Esophagus (tissue), 2 donors: ENCODE results near the gene DDAH1. TPM values are rescaled to one million over a fixed set of nuclear protein-coding genes. Genes with fewer than 3 reads are reported as not detected.

Source experiments
- H3K27ac ChIP-seq, 2 donors: one replicate each; pipeline ENCODE4 v1.5.1; 2013; ENCODE audit warnings: low read depth in 2 of 2, mild to moderate bottlenecking in 2 of 2, inconsistent platforms in 1 of 2, low read length in 1 of 2, moderate library complexity in 1 of 2
- H3K27me3 ChIP-seq, 2 donors: one replicate each; pipeline ENCODE4 v1.6.1; 2013; ENCODE audit warnings: low read length in 2 of 2, control low read depth in 1 of 2, mild to moderate bottlenecking in 1 of 2; ENCODE audit not compliant: insufficient read depth in 2 of 2, control insufficient read depth in 1 of 2
- H3K36me3 ChIP-seq, 2 donors: one replicate each; pipeline ENCODE4 v1.6.1; 2013; ENCODE audit warnings: low read length in 1 of 2; ENCODE audit not compliant: control insufficient read depth in 2 of 2, insufficient read depth in 2 of 2
- H3K4me1 ChIP-seq, 2 donors: one replicate each; pipeline ENCODE4 v1.6.1; 2013; ENCODE audit warnings: low read length in 1 of 2; ENCODE audit not compliant: control insufficient read depth in 2 of 2, insufficient read depth in 2 of 2
- H3K4me3 ChIP-seq, 2 donors: one replicate each; pipeline ENCODE4 v1.5.1; 2013; ENCODE audit warnings: low read length in 2 of 2, mild to moderate bottlenecking in 2 of 2, low read depth in 1 of 2, moderate library complexity in 1 of 2
- H3K9me3 ChIP-seq, 2 donors: one replicate each; pipeline ENCODE4 v1.6.1; 2013; ENCODE audit warnings: mild to moderate bottlenecking in 2 of 2, low read depth in 1 of 2, low read length in 1 of 2, moderate library complexity in 1 of 2; ENCODE audit not compliant: control insufficient read depth in 2 of 2, insufficient read depth in 1 of 2
- WGBS, 2 donors: extraction: QIAGEN DNeasy Blood & Tissue Kit; methylation state at CpG; one replicate each; pipeline ENCODE4 v1.1.7; 2013; 5-methylcytosine and 5-hydroxymethylcytosine counted together
- polyA plus RNA-seq, 2 donors: library from polyadenylated mRNA; stranded (reverse); fragments of 200-250 nt; gene quantifications; one replicate each; pipeline ENCODE4 v1.2.3, GENCODE V29; 2013
- donor health status: healthy with polysubstance abuse.
- donor health status: Bipolar disorder and iron deficiency.

The DDAH1 gene
- polyA plus RNA-seq, 2 donors: 5.9 to 6.9 TPM

- Histone ChIP-seq H3K27ac (no peak overlapping the region), H3K36me3 (peaks cover 7 to 10% of the 10 kb centered on the region in 2 donors), H3K9me3 (no peaks in the 10 kb centered on the region)
Observed at GRCh38 chr1:85268801-85269585, 196.0 kb downstream of the DDAH1 start.

More at GRCh38 chr1:85268801-85269585, 196.0 kb downstream of the DDAH1 start:
- Histone ChIP-seq H3K27me3 (no peaks in the 10 kb centered on the region), H3K4me3 (no peak overlapping the region), H3K4me1 (no peaks in the 10 kb centered on the region)
- 92 to 93% methylated on average over 5 of the region's 5 CpGs for WGBS, 2 donors

Other genes starting within 250 kb of the DDAH1 start
- gene C1orf52, start 205.5 kb downstream of the DDAH1 start, polyA plus RNA-seq: 10 to 100 TPM; 12.4 to 17.8 TPM
- gene BCL10, start 188.5 kb downstream of the DDAH1 start, polyA plus RNA-seq: 10 to 100 TPM; 11.5 to 13.1 TPM
- 1 to 10 TPM; 9.3 to 9.4 TPM for gene CCN1, start 115.6 kb upstream of the DDAH1 start, polyA plus RNA-seq
- gene ZNHIT6, start 243.3 kb upstream of the DDAH1 start, polyA plus RNA-seq: 1 to 10 TPM; 9.1 to 9.3 TPM